Hematopoietic multipotent progenitor cell treated with erythropoietin and hydrocortisone succinate and interleukin-3 and kit ligand, for 4 days (in vitro differentiated cells): Measurements from ENCODE around the gene GDI2.
"Not testable (repeated sequence)": the region's sequence is repeated elsewhere in the genome, so short reads cannot be mapped to it uniquely, and the experiment has no call there.

Experiments used
- DNase-seq: peaks from one replicate; pipeline ENCODE4 v3.0.0-alpha.2; 2015

GDI2 gene

DNA sequence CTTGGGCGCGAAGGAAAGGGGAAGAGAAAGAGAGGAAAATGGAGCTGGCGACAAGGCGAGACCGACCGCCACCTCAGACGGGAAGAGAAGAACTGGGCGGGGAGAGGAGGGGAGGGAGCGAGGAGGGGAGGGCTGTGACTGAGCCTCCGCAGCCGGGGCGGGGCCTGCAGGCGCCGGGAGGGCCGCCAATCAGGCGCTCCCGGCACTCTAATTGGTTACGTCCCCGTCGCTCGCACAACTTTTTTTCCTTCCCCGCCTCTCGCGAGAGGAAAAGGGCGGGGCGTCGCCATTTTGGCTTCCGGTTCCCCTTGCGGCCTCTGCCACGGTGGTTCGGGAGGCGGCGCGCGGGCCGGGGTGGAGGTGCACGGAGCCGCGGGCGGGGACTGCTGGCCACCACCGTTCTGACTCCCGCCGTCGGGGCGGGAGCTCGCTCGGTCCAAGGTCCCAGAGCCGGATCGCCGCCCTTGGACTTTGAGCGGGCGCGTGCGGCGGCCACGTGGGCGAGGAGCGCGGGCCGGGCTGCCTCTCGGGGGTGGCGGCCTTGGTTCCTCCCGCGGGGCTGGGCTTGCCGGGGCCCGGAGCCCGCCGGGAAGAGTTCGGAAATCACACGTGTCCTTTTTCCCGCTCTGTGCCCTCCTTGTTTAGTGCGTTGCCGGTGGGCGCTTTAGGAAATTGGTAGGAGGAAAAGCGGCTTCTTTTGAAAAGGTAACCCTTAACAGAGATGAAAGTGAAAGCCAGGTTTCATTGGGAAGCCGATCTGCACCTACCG is at the start of gene GDI2:
Gene GDI2, minus strand, starts transcription at position 94 of the 769 bp plus-strand sequence. CDS start 176 bp downstream, outside the sequence.
- DNase-seq: peak; percentile 99

GRCh38 chr10:5862360-5862961 is 49.2 kb upstream of the GDI2 start:
- no peak for DNase-seq

GRCh38 chr10:5860066-5860465 is 46.8 kb upstream of the GDI2 start:
- no peak for DNase-seq

DNA sequence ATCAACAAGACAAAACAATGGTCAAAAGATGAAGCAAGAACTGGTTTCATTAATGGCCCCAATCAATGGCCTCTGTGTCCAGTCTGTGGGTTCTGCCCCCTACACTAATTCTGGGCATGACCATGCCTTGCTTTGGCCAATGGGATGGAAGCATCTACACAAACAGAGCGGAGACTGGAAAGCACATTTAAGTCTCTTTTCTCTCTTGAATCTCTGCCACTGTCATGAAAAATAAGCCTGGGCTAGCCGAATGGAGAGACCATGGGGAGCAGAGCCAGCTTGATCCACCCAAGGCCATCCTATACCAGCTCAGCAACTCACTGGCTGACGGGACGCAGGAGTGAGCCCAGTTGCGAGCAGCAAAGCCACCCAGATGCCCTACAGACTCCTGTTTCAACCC is 45.6 kb upstream of the GDI2 start:
- no peak for DNase-seq

DNA sequence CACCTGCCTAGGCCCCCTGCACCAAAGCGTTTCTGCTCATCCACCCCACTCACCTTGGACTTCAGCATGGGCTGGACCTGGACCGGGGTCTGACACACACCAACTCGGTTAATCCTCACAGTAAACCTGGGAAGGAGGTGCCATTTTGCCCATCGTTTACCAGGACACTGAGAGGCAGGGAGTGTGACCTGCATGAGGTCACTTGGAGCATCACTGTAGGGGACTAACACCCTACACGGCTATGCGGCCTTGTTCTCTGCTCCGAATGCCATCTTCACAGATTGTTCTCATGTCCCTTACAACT is 43.4 kb upstream of the GDI2 start:
- no peak for DNase-seq

DNA sequence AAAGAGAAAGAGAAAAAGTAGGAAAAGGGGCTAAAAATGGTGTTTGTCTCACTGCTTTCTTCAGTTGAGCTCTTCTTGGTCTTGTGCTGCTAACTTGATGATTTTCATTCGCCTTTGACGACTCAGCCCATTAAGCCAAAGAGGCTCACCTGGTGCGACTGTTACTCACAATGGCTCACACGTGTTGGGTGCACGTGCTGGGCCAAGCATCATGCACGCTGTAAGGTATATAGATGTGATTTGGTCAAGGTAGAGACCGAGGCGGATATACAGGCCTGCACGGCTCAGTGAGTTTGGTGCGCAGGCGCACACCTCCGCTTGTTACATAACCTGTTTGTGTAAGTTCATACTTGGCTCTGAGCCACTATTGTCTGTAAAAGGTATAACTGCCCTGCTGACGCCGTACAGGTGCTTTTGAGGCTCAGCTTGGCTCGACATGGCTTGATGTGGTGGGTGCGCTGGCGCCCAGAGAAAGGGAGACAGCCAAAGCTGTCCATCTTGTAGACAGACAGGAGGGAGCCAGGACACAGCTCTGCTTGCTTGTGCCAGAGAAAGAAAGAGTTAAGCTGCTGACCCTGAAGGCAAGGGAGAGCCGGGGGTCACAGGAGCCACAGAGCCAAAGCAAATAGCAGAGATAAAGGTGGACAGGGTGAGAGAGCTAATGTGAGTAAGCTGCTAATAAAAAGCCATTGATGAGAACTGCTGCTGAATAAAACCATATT is 42.9 kb upstream of the GDI2 start:
- no peak for DNase-seq

GRCh38 chr10:5854131-5854475 is 40.9 kb upstream of the GDI2 start:
- no peak for DNase-seq

- not testable (repeated sequence) for DNase-seq
Observed at GRCh38 chr10:5846667-5847066, 33.4 kb upstream of the GDI2 start.

GRCh38 chr10:5844345-5845055 is 31.3 kb upstream of the GDI2 start:
- no peak for DNase-seq

DNA sequence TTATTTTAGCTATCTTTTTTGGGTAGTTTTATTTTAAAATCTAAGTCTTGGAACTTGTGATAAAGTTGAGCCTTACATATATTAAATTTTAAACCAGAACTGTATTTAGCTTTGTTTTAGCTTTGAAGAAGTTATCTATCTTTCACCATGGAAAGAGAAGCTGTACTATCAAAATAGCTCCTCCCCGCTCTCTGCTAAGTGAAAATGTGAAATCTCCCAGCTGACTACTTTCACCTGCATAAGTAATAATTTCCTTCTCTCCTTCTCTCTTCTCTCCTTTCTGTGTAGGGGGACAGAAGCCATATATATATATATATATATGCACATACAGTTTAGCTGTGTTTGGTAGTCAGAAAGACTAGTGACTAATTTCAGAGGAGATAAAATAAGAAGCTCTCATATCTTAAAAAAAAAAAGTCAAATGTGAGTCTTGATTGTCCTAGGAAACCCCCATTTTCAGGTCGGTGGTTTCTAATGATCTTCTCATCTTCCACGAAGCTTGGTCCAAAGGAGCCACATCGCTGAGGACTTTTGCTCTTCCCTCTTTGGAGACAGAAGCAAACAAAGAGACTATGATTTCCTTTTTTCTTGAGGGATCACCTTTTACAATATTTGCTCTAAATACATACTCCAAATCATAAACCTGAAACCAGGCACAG is 30.6 kb upstream of the GDI2 start:
- no peak for DNase-seq

- no peak for DNase-seq
Observed at GRCh38 chr10:5841965-5842364, 28.7 kb upstream of the GDI2 start.

GRCh38 chr10:5840314-5841307 is 27.4 kb upstream of the GDI2 start:
- DNase-seq: peak; percentile 27

GRCh38 chr10:5836181-5836580 is 22.9 kb upstream of the GDI2 start:
- not testable (repeated sequence) for DNase-seq

DNA sequence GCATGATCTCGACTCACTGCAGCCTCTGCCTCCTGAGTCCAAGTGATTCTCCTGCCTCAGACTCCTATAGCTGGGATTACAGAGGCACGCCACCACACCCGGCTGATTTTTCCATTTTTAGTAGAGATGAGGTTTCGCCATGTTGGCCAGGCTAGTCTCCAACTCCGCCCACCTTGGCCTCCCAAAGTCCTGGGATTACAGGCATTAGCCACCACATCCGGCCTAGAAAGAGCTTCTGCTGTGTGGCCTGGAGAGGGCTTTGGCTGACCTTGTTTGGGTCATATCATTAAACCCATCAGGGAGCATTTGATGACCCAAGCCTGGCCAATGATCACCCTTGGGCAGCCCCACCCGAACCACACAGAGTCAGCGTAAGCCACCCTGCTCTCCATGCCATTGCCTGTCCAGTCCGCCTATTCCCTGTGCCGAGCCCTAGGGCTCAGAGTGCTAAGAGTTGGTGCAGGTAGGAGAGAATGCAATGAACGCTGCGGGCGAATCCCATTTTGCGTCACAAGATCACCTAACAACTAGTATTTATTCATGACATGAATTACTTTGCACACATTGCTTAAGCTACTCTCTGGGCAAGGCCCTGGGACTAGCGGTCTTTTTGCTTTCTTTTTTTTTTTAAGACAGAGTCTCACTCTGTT is 22.3 kb upstream of the GDI2 start:
- DNase-seq: no peak

DNA sequence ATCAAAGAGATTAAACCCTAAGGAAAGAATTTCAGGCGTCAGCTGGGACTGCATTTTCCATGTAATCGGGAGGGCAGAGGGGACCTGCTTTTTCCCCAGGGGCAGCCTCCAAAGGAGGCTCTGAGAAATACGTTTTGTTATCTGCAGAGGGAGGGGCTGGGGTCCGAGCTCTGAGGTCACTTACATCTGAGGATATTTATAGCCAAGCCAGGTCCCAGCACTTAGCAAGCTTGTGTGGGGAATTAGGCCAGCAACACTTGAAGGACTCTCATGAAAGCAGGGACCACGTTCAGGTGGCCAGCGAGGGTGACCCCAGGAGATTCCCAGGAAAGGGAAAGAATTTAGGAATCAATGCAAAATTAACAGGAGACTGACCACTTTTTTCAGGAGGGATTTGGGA is 20.6 kb upstream of the GDI2 start:
- no peak for DNase-seq

GRCh38 chr10:5832946-5833345 is 19.7 kb upstream of the GDI2 start:
- DNase-seq: no peak

DNA sequence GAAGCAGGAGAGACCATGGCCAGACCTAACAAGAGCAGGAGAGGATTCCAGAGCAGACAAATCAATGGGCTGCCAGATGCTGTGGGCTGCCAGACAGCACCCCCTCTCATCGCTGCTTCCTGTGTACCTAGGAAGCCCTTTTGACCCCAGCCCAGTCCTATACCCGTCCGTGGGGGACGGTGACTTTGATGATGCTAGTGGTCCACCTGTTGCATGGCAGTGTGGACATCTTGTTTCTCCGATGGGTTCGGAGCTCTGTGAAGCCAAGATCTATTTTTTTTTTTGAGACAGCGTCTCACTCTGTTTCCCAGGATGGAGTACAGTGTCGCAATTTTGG is 18.2 kb upstream of the GDI2 start:
- DNase-seq: no peak

DNA sequence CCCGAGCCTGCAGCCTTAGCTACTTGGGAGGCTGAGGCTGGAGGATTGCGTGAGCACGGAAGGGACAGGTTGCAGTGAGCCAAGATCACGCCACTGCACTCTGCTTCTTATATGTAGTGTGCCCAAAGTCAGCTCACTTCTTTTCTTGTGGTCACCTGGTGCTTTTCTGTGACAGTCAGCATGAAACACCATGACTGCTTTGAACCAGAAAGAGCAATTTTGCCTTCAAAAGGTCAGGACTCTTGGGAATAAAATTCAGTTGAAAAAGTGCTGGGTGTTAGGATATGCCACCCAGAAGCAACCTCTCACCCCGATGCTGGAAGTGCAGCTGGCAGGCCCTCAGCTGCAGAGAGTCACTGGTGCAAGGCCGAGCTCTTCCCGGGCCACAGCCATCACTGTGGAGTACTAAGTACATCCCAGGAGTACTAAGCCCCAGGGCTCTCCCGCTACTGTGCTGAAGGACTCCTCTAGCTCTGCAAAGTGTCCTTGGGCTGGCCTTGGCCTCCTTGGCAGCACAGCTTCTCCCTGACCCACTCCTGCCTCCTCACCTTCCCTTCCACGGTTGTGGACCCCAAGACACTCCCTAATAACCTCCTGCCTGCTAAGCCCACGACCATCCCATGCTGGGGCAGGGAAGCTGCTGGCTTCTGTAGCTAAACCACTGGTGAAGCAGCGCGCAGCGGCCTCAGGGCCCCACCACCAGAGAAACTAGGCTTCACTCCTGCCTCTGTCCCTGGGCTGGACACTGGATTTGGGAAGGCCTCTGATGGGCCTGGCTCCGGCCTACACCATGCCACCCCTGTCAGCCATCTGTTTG is 17.6 kb upstream of the GDI2 start:
- no peak for DNase-seq

DNA sequence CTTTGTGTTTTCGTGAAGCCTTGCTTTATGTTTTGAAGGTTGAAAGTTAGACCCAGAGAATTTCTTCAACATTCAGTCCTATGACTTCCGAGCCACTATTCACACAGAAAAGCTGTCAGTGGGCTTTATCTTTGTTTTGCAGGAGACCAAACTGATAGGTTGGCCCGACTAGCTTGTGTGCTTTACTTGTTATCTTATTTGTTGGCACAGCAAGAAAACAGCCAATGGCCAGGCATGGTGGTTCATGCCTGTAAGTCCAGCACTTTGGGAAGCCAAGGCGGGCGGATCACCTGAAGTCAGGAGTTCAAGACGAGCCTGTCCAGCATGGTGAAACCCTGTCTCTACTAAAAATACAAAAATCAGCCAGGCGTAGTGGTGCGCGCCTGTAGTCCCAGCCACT is 16.0 kb upstream of the GDI2 start:
- DNase-seq: peak; percentile 82

DNA sequence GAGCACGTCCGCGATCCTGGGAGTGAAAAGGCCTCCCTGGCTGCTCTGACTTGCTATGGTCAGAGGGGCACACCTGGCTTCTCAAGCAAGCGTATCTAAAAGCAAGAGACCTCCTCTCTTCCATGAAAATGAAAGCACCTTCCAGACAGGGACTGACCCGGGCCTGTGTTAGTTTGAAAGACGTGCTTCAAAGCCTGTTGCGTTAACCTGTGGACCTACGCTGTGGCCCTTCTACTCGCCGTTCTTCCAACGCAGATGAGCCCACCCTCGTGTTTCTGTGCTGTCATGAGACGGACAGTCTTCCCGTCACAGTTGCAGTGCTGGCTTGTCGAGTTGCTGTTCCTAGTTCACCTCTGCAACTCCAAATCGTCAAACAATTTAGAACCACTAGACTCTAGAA is 15.5 kb upstream of the GDI2 start:
- no peak for DNase-seq

GRCh38 chr10:5827841-5828240 is 14.6 kb upstream of the GDI2 start:
- no peak for DNase-seq
